Measurements from ENCODE around the gene CYTH3. TPM values are rescaled to one million over a fixed set of nuclear protein-coding genes. Genes with fewer than 3 reads are reported as not detected.

CYTH3 gene
- total and polyA plus RNA-seq, 3 donors from 2014 or later = 49.3 to 82.2 (median 65.5) TPM

GRCh38 chr7:6260291-6261187, 11.9 kb downstream of the CYTH3 start:
- WGBS, 2 donors = 62 to 67% methylated on average over 6 of the region's 6 CpGs
- Histone ChIP-seq H3K4me3 (no peak overlapping the region), H3K27ac (peak overlapping the region in 1 of 2 donors; percentile 58), H3K36me3 (ENCODE audit: low read depth, missing control alignments) (no peaks in the 10 kb centered on the region), H3K9me3 (no peaks in the 10 kb centered on the region), H3K4me1 (peaks cover 22% of the 10 kb centered on the region), H3K27me3 (no peaks in the 10 kb centered on the region)
- TF ChIP-seq CTCF (IDR thresholded peaks at IDR 0.05) = no peak
- no peak for TF ChIP-seq POLR2A (IDR thresholded peaks at IDR 0.05)
- intact Hi-C loops (cut with DNase I; ENCODE audit: low total_unique reads) = no loop called here
- no peak for DNase-seq

- intact Hi-C loops (cut with DNase I; ENCODE audit: low total_unique reads) = no loop called here
- H3K36me3 ChIP-seq (ENCODE audit: low read depth, missing control alignments) = no peaks in the 10 kb centered on the region
- WGBS, 2 donors = 42 to 61% methylated on average over 3 of the region's 3 CpGs
- no peak overlapping the region for H3K4me3 ChIP-seq
- no peak for DNase-seq
- H3K4me1 ChIP-seq = peaks cover 22% of the 10 kb centered on the region
- no peaks in the 10 kb centered on the region for H3K27me3 ChIP-seq
- peak overlapping the region in 1 of 2 donors; percentile 59 for H3K27ac ChIP-seq
- H3K9me3 ChIP-seq = no peaks in the 10 kb centered on the region
- TF ChIP-seq POLR2A (IDR thresholded peaks at IDR 0.05) (no peak), CTCF (IDR thresholded peaks at IDR 0.05) (no peak)
Measured at GRCh38 chr7:6259257-6259656, 13.2 kb downstream of the CYTH3 start.

- peaks cover 22% of the 10 kb centered on the region for H3K4me1 ChIP-seq
- intact Hi-C loops (cut with DNase I; ENCODE audit: low total_unique reads) = no loop called here
Measured at GRCh38 chr7:6258440-6259182, 13.8 kb downstream of the CYTH3 start.

GRCh38 chr7:6257675-6258074, 14.7 kb downstream of the CYTH3 start:
- Histone ChIP-seq H3K27me3 (no peaks in the 10 kb centered on the region), H3K9me3 (no peaks in the 10 kb centered on the region), H3K4me1 (peaks cover 22% of the 10 kb centered on the region), H3K27ac (no peak overlapping the region), H3K36me3 (ENCODE audit: low read depth, missing control alignments) (no peaks in the 10 kb centered on the region), H3K4me3 (no peak overlapping the region)
- TF ChIP-seq CTCF (IDR thresholded peaks at IDR 0.05) (no peak), POLR2A (IDR thresholded peaks at IDR 0.05) (no peak)
- no peak for DNase-seq
- WGBS, 2 donors = 98 to 100% methylated on average over 4 of the region's 4 CpGs
- intact Hi-C loops (cut with DNase I; ENCODE audit: low total_unique reads) = no loop called here

More at GRCh38 chr7:6258440-6259182, 13.8 kb downstream of the CYTH3 start:
- H3K27me3 ChIP-seq = no peaks in the 10 kb centered on the region
- no peak overlapping the region for H3K4me3 ChIP-seq
- no peak for DNase-seq
- no peak for TF ChIP-seq POLR2A (IDR thresholded peaks at IDR 0.05)
- TF ChIP-seq CTCF (IDR thresholded peaks at IDR 0.05) = no peak
- no peaks in the 10 kb centered on the region for H3K9me3 ChIP-seq
- 45 to 49% methylated on average over 5 of the region's 5 CpGs for WGBS, 2 donors
- H3K27ac ChIP-seq = peak overlapping the region in 1 of 2 donors; percentile 59
- H3K36me3 ChIP-seq (ENCODE audit: low read depth, missing control alignments) = no peaks in the 10 kb centered on the region
